K562 (cell line): ENCODE measurements around the gene CD8A. TPM values are rescaled to one million over a fixed set of nuclear protein-coding genes. Genes with fewer than 3 reads are reported as not detected.

Source experiments
- ATAC-seq: fragments of 200-7000 bp; cut with Tn5 transposase; 3 replicates; pipeline ENCODE4 v1.9.1; 2020; ENCODE audit warnings: moderate library complexity
- BruUV-seq: library from RNA; stranded (reverse); fragments of 400-500 nt; replicated peaks from 2 replicates; lab custom pipeline; 2021; lab: Mats Ljungman, UMichigan
- CTCF ChIA-PET: fragments of 300-600 bp; formaldehyde crosslinking; extraction: SDS; loops from one replicate; lab custom pipeline; 2021; ENCODE audit warnings: low intra/inter-chr PET ratio; lab: Yijun Ruan, JAX
- POLR2A ChIA-PET: fragments of 300-600, 350-650 bp; sonication (Branson Sonifier 250); formaldehyde crosslinking; extraction: SDS; loops from one replicate; lab custom pipeline; 2021; ENCODE audit warnings: antibody characterized with exemption, inconsistent platforms; lab: Yijun Ruan, JAX
- DNase-seq, 4 experiments: peaks; one replicate each; pipeline versions ENCODE4 v3.0.0 to v3.0.0-alpha.2; 2011 to 2018; ENCODE audit warnings: low spot score in 3 of 4, mixed read lengths in 3 of 4; ENCODE audit errors: extremely low read depth in 1 of 4
- FAIRE-seq: peaks from 2 replicates; lab custom pipeline; 2011; peaks lifted over from hg19 to GRCh38; lab: Jason Lieb, UNC
- H2AFZ ChIP-seq: 2 replicates; pipeline ENCODE4 v1.6.0; 2011; ENCODE audit warnings: low read depth, low read length, control low read depth, inconsistent platforms
- H3K27ac ChIP-seq: fragments of 200-600 bp; 3 replicates; pipeline ENCODE4 v1.8.0; 2011; ENCODE audit warnings: low read depth, mild to moderate bottlenecking, control low read depth, inconsistent platforms, low read length, moderate library complexity, mixed read lengths; ENCODE audit errors: extremely low read depth
- H3K27me3 ChIP-seq, 2 experiments: fragments of 300-600 bp in 1 of 2; 2 replicates in 1 of 2; 3 replicates in 1 of 2; pipeline versions ENCODE4 v1.6.0 to v1.8.0; 2011; ENCODE audit warnings: inconsistent platforms in 2 of 2, low read length in 2 of 2, mild to moderate bottlenecking in 1 of 2, mixed read lengths in 1 of 2, moderate library complexity in 1 of 2; ENCODE audit not compliant: control insufficient read depth in 2 of 2, insufficient read depth in 2 of 2
- H3K36me3 ChIP-seq: fragments of 300-600 bp; 3 replicates; pipeline ENCODE4 v1.8.0; 2011; ENCODE audit warnings: mild to moderate bottlenecking, low read length, inconsistent platforms; ENCODE audit not compliant: control insufficient read depth, insufficient read depth
- H3K4me1 ChIP-seq, 2 experiments: fragments of 200-600 bp in 1 of 2; replicated peaks in 1 of 2; 2 replicates in 1 of 2; 3 replicates in 1 of 2; pipeline versions ENCODE4 v1.5.1 to v1.8.0; 2011; ENCODE audit warnings: inconsistent platforms in 2 of 2, low read length in 2 of 2, mild to moderate bottlenecking in 1 of 2, mixed read lengths in 1 of 2, moderate library complexity in 1 of 2; ENCODE audit not compliant: control insufficient read depth in 2 of 2, insufficient read depth in 2 of 2
- H3K4me2 ChIP-seq: 2 replicates; pipeline ENCODE4 v1.6.1; 2011; ENCODE audit warnings: low read length, control low read depth, inconsistent platforms, mixed read lengths; ENCODE audit not compliant: insufficient read depth
- H3K4me3 ChIP-seq: fragments of 200-600 bp; sonication (generic), shearing (Covaris generic); 2 replicates; pipeline ENCODE4 v1.5.1; 2016; ENCODE audit warnings: control low read depth, inconsistent platforms
- H3K79me2 ChIP-seq: fragments of 200-600 bp; 3 replicates; pipeline ENCODE4 v1.8.0; 2011; ENCODE audit warnings: low read length, inconsistent platforms; ENCODE audit not compliant: control insufficient read depth, insufficient read depth
- H3K9ac ChIP-seq, 2 experiments: 2 replicates each; pipeline versions ENCODE4 v1.6.0 to v1.6.1; 2011; ENCODE audit warnings: low read depth in 2 of 2, low read length in 2 of 2, control low read depth in 1 of 2, inconsistent platforms in 1 of 2, mild to moderate bottlenecking in 1 of 2, mixed read lengths in 1 of 2; ENCODE audit not compliant: insufficient read depth in 1 of 2
- H3K9me1 ChIP-seq: one replicate; pipeline ENCODE4 v1.6.0; 2011; ENCODE audit warnings: inconsistent platforms, mild to moderate bottlenecking, low read length, moderate library complexity; ENCODE audit not compliant: control insufficient read depth, insufficient read depth
- H3K9me3 ChIP-seq: replicated peaks from 2 replicates; pipeline ENCODE4 v1.5.1; 2011; ENCODE audit warnings: low read depth, low read length, inconsistent platforms; ENCODE audit not compliant: control insufficient read depth, insufficient read depth
- H4K20me1 ChIP-seq: replicated peaks from 2 replicates; pipeline ENCODE4 v1.6.1; 2011; ENCODE audit warnings: low read length, inconsistent platforms, mixed read lengths; ENCODE audit not compliant: control insufficient read depth, insufficient read depth
- BRD4 ChIP-seq: fragments of 200-600 bp; sonication (generic); IDR thresholded peaks from 2 replicates; pipeline ENCODE4 v1.6.1; 2017; ENCODE audit warnings: inconsistent platforms
- DNMT1 ChIP-seq: fragments of 450-650 bp; IDR thresholded peaks from 2 replicates; pipeline ENCODE4 v1.6.1; 2016; ENCODE audit warnings: antibody characterized with exemption, mild to moderate bottlenecking
- ELF2 ChIP-seq: fragments of 250-450 bp; sonication (Bioruptor Pico); IDR thresholded peaks from 2 replicates; pipeline ENCODE4 v1.5.0; 2021; ENCODE audit warnings: mild to moderate bottlenecking
- HMGN3 ChIP-seq: IDR thresholded peaks from 2 replicates; pipeline ENCODE4 v1.6.1; 2011; ENCODE audit warnings: borderline replicate concordance, low read depth, mild to moderate bottlenecking, mixed read lengths, low read length; ENCODE audit not compliant: insufficient read length; ENCODE audit errors: extremely low read depth
- MCM5 ChIP-seq: fragments of 450-650 bp; IDR thresholded peaks from 2 replicates; pipeline ENCODE4 v1.6.1; 2016; ENCODE audit warnings: low read depth
- PHF8 ChIP-seq: fragments of 200-600 bp; sonication (generic); IDR thresholded peaks from 2 replicates; pipeline ENCODE4 v1.6.1; 2012; ENCODE audit warnings: mixed run types, mild to moderate bottlenecking, inconsistent platforms, low read length, moderate library complexity, borderline replicate concordance
- RUNX1 ChIP-seq: sonication (generic); IDR thresholded peaks from 2 replicates; pipeline ENCODE4 v1.6.1; 2016; ENCODE audit warnings: antibody characterized with exemption, low read depth
- ZNF12 ChIP-seq: sonication (generic); formaldehyde crosslinking; IDR thresholded peaks from 2 replicates; pipeline ENCODE4 v1.4.0; 2020; ENCODE audit warnings: mild to moderate bottlenecking, missing genetic modification reagents
- WGBS: fragments of 100-300 bp; shearing (Covaris generic); methylation state at CpG from one replicate; pipeline ENCODE4 v1.1.6; 2016; ENCODE audit warnings: low coverage, mixed read lengths; ENCODE audit not compliant: insufficient coverage; ENCODE audit errors: missing lambda C conversion rate; 5-methylcytosine and 5-hydroxymethylcytosine counted together
- in situ Hi-C: fragments of 300-500 bp; cut with MboI; formaldehyde crosslinking; loops from 4 replicates; pipeline ENCODE4 v1.15.0; 2018; ENCODE audit warnings: inconsistent platforms, mixed read lengths
- intact Hi-C: fragments of 100-400 bp; cut with micrococcal nuclease; formaldehyde crosslinking; loops from 2 replicates; pipeline ENCODE4 v1.14.2; 2022
- polyA plus RNA-seq, 8 experiments: library from polyadenylated mRNA; depleted of rRNA in 4 of 8; stranded (reverse) in 5 of 8; unstranded in 3 of 8; fragments of >200 nt; fragmentation: Nextera tagmentation in 2 of 8; fragmentation: Illumina TruSeq in 1 of 8; extraction: Ambion mirVana in 2 of 8; extraction: Trizol in 1 of 8; gene quantifications; 2 replicates each; pipeline versions ENCODE4 v1.2.1 to v1.2.3, GENCODE V29; 2011 to 2014; ENCODE audit warnings: inconsistent platforms in 1 of 8, missing spikeins in 1 of 8
- total RNA-seq, 7 experiments: library from RNA; depleted of rRNA in 6 of 7; stranded (reverse); fragments of >200 nt in 6 of 7; fragmentation: Illumina TruSeq in 2 of 7; extraction: Trizol in 2 of 7; gene quantifications; 2 replicates each; pipeline versions ENCODE4 v1.2.1 to v1.2.3, GENCODE V29; 2011 to 2021; ENCODE audit warnings: low replicate concordance in 1 of 7
- TF ChIP-seq, protein P1 (sequence below): fragments of 450-650 bp; IDR thresholded peaks from 2 replicates; pipeline ENCODE4 v1.6.1; 2017; ENCODE audit warnings: antibody characterized with exemption

Gene CD8A
- total and polyA plus RNA-seq, 9 of the 15 experiments (the other 6 are each of a cell fraction or from before 2014, with no cell fraction given) = 0.07 TPM; not detected in 8

DNA sequence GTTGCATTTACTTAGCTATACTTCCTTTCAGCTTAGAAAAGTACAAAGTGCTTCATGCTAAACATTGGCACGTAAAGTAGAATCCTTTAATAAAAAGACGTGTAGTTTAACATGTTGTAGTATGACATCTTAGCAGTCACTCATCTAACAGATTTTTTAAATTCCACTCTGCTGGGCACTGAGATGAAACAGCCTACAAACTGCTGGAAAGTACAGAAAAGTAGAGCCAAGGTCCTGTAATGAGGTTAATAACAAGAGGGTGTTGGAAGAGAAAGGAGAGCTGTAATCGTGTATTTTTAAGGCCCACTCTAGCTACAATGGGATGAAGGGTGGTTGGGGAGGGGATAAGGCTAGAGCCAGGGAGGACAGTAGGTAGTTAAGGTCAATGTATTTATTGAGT, 10.7 kb downstream of the CD8A start:
- no peak overlapping the region for H3K9ac ChIP-seq
- H3K4me3 ChIP-seq = no peak overlapping the region
- H3K4me2 ChIP-seq = no peak overlapping the region
- peaks cover 5% of the 10 kb centered on the region; the same call in 2 of the 3 replicates for H3K36me3 ChIP-seq
- DNase-seq = no peak
- no peaks in the 10 kb centered on the region for H4K20me1 ChIP-seq
- no peak for TF ChIP-seq ZNF12 (CRISPR knock-in tag)
- no peak for TF ChIP-seq DNMT1
- no peak for TF ChIP-seq RUNX1
- no peak for TF ChIP-seq BRD4
- TF ChIP-seq MCM5 = no peak
- TF ChIP-seq HMGN3 = no peak
- TF ChIP-seq PHF8 = no peak
- TF ChIP-seq, protein P1, sequence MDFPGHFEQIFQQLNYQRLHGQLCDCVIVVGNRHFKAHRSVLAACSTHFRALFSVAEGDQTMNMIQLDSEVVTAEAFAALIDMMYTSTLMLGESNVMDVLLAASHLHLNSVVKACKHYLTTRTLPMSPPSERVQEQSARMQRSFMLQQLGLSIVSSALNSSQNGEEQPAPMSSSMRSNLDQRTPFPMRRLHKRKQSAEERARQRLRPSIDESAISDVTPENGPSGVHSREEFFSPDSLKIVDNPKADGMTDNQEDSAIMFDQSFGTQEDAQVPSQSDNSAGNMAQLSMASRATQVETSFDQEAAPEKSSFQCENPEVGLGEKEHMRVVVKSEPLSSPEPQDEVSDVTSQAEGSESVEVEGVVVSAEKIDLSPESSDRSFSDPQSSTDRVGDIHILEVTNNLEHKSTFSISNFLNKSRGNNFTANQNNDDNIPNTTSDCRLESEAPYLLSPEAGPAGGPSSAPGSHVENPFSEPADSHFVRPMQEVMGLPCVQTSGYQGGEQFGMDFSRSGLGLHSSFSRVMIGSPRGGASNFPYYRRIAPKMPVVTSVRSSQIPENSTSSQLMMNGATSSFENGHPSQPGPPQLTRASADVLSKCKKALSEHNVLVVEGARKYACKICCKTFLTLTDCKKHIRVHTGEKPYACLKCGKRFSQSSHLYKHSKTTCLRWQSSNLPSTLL = no peak
- no peak for TF ChIP-seq ELF2 (CRISPR knock-in tag)
- ChIA-PET CTCF (no interaction called here), POLR2A (interaction anchor here (0.5 to 0.7 kb wide), 3 partner anchors 10 to 1603 kb away, joined by 3 to 4 read pairs (median 3); no protein-coding TSS in a partner anchor)
- no peaks in the 10 kb centered on the region for H3K79me2 ChIP-seq
- H3K4me1 ChIP-seq = no peaks in the 10 kb centered on the region; a peak in 1 of 5 replicates
- no peak for ATAC-seq
- BruUV-seq = no TSS peak
- in situ Hi-C loops = no loop called here
- FAIRE-seq = no peak
- H3K27me3 ChIP-seq = peaks cover 3 to 10% of the 10 kb centered on the region in 2 experiments; a peak in 3 of 5 replicates
- 16% methylated on average over 3 of the region's 3 CpGs for WGBS
- no peak overlapping the region for H2AFZ ChIP-seq
- H3K9me1 ChIP-seq = no peaks in the 10 kb centered on the region
- H3K9me3 ChIP-seq = no peaks in the 10 kb centered on the region
- intact Hi-C loops = no loop called here
- no peak overlapping the region for H3K27ac ChIP-seq
